Glutamatergic neuron (in vitro differentiated cells): ENCODE measurements around the gene CREG2. TPM values are rescaled to one million over a fixed set of nuclear protein-coding genes. Genes with fewer than 3 reads are reported as not detected.
A peak's percentile ranks its signal among the peaks of the same experiment; 100 is the strongest.

ENCODE experiments used
- DNase-seq: peaks from one replicate; pipeline ENCODE4 v3.0.0; 2022
- H3K27ac Mint-ChIP-seq: one replicate; pipeline ENCODE4 v1.8.0; 2020; ENCODE audit warnings: mild to moderate bottlenecking, mixed read lengths, inconsistent platforms; ENCODE audit not compliant: unreplicated experiment
- H3K27me3 Mint-ChIP-seq: one replicate; pipeline ENCODE4 v1.8.0; 2020; ENCODE audit warnings: mild to moderate bottlenecking, moderate library complexity, mixed read lengths, inconsistent platforms; ENCODE audit not compliant: unreplicated experiment
- H3K36me3 Mint-ChIP-seq: one replicate; pipeline ENCODE4 v1.8.0; 2020; ENCODE audit warnings: mild to moderate bottlenecking, mixed read lengths, inconsistent platforms; ENCODE audit not compliant: unreplicated experiment
- H3K4me1 Mint-ChIP-seq: one replicate; pipeline ENCODE4 v1.8.0; 2020; ENCODE audit warnings: mild to moderate bottlenecking, low read depth, mixed read lengths, inconsistent platforms; ENCODE audit not compliant: unreplicated experiment
- H3K4me3 Mint-ChIP-seq: one replicate; pipeline ENCODE4 v1.8.0; 2020; ENCODE audit warnings: mild to moderate bottlenecking, mixed read lengths, inconsistent platforms; ENCODE audit not compliant: unreplicated experiment
- H3K9me3 Mint-ChIP-seq: one replicate; pipeline ENCODE4 v1.8.0; 2020; ENCODE audit warnings: mild to moderate bottlenecking, moderate library complexity, mixed read lengths, inconsistent platforms; ENCODE audit not compliant: unreplicated experiment
- total RNA-seq: library from RNA; stranded (reverse); fragmentation: NEBNext Ultra II Directional; extraction: Animal tissue kit (Norgen Biotek cat#: 25700); gene quantifications from one replicate; pipeline ENCODE4 v1.2.1, GENCODE V29; 2021; ENCODE audit not compliant: unreplicated experiment
- TF ChIP-seq, protein P1 (sequence below): fragments of 200-600 bp; sonication (generic); IDR thresholded peaks from one replicate; pipeline ENCODE4 v1.5.0; 2021; ENCODE audit not compliant: partially characterized antibody, unreplicated experiment

Gene CREG2
- total RNA-seq, 1 donor from 2014 or later, result 1.3 TPM

DNA sequence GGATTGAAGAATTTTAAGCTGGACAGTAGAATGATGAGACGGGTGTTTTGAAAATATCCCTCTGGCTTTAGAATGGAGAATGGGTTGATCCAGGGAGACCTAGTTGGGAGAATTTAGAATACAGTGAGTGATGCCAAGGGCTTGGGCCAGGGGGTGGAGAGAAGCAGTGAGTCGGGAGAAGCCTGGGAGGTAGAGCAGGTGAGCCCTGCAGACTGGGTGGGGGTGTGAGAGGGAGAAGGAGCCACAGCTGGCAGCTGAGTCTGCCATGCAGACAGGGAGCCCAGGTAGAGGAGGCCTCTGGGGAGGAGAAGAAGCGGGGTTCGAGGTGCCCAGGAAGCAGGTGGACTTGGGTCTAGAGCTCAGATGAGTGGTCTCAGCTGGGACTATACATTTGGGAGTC, 18.2 kb downstream of the CREG2 start:
- Mint-ChIP-seq H3K27ac (no peak overlapping the region), H3K4me1 (no peaks in the 10 kb centered on the region), H3K9me3 (peaks cover 4% of the 10 kb centered on the region), H3K4me3 (no peak overlapping the region), H3K27me3 (peaks cover 5% of the 10 kb centered on the region), H3K36me3 (peaks cover 5% of the 10 kb centered on the region)
- no peak for DNase-seq
- TF ChIP-seq, protein P1, sequence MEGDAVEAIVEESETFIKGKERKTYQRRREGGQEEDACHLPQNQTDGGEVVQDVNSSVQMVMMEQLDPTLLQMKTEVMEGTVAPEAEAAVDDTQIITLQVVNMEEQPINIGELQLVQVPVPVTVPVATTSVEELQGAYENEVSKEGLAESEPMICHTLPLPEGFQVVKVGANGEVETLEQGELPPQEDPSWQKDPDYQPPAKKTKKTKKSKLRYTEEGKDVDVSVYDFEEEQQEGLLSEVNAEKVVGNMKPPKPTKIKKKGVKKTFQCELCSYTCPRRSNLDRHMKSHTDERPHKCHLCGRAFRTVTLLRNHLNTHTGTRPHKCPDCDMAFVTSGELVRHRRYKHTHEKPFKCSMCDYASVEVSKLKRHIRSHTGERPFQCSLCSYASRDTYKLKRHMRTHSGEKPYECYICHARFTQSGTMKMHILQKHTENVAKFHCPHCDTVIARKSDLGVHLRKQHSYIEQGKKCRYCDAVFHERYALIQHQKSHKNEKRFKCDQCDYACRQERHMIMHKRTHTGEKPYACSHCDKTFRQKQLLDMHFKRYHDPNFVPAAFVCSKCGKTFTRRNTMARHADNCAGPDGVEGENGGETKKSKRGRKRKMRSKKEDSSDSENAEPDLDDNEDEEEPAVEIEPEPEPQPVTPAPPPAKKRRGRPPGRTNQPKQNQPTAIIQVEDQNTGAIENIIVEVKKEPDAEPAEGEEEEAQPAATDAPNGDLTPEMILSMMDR, result no peak

DNA sequence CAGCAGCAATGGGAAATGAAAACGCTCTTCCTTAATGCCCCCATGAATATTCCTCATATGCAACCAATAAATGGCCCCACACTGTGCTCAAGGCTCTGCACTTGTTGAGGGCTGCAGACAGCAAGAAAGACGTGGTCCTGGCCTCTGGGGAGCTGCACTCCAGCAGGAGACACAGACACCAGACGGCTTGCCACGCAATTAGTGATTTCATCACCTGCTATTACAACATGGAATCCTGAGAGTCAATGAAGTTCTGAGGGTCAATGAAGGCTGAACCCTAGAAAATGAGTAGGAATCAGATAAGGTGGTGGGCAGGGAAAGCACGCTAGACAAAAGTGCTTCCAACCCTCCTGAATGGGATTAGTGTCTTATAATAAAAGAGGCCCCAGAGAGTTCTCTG, 18.9 kb downstream of the CREG2 start:
- H3K4me1 Mint-ChIP-seq, result no peaks in the 10 kb centered on the region
- H3K9me3 Mint-ChIP-seq, result peaks cover 4% of the 10 kb centered on the region
- peaks cover 5% of the 10 kb centered on the region for H3K27me3 Mint-ChIP-seq
- no peak for DNase-seq
- H3K4me3 Mint-ChIP-seq, result no peak overlapping the region
- peaks cover 5% of the 10 kb centered on the region for H3K36me3 Mint-ChIP-seq
- H3K27ac Mint-ChIP-seq, result peak overlapping the region; percentile 3
- TF ChIP-seq, protein P1, result no peak

DNA sequence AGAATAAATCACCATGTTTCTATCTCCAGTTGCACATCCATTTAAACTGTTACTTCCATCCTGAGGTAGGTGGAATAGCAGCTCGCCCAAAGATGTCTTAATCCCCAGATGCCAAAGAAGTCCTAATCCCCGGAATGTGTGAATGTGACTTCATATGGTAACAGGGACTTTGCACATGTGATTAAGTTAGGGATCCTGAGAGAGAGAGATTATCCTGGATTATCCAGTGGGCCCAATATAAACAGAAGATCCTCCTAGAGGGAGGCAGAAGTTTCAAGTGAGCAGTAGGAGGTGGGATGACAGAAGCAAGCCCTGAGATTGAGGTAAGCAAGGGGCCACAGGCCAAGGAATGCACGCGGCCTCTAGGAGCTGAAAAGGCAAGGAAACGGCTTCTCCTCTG, 19.8 kb downstream of the CREG2 start:
- Mint-ChIP-seq H3K4me3 (no peak overlapping the region), H3K27me3 (peaks cover 5% of the 10 kb centered on the region), H3K4me1 (no peaks in the 10 kb centered on the region), H3K27ac (no peak overlapping the region), H3K36me3 (peaks cover 5% of the 10 kb centered on the region), H3K9me3 (peaks cover 4% of the 10 kb centered on the region)
- no peak for DNase-seq
- TF ChIP-seq, protein P1, result no peak

DNA sequence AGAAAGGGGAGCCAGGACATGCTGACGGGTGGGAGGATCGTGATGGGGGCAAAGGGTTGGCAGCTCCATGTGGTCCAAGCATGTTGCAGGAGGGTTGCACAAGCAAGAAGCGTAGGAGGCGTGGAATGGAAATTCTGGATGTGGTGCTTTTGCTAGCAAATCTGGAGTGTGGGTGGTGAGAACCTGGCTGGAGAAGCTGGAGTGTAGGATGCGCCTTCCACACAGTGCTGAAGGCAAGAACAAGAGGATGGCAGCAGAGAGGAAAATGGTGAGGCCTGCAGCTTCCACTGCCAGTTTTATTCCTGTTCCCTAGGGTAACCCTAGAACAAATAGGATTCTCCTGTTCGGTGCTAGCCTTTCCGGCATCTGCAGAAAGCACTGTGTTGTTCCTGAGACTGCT, 22.4 kb downstream of the CREG2 start:
- TF ChIP-seq, protein P1, result no peak
- no peaks in the 10 kb centered on the region for H3K36me3 Mint-ChIP-seq
- H3K27ac Mint-ChIP-seq, result no peak overlapping the region
- peaks cover 2% of the 10 kb centered on the region for H3K9me3 Mint-ChIP-seq
- H3K4me1 Mint-ChIP-seq, result no peaks in the 10 kb centered on the region
- DNase-seq, result no peak
- H3K4me3 Mint-ChIP-seq, result no peak overlapping the region
- H3K27me3 Mint-ChIP-seq, result peaks cover 5% of the 10 kb centered on the region

DNA sequence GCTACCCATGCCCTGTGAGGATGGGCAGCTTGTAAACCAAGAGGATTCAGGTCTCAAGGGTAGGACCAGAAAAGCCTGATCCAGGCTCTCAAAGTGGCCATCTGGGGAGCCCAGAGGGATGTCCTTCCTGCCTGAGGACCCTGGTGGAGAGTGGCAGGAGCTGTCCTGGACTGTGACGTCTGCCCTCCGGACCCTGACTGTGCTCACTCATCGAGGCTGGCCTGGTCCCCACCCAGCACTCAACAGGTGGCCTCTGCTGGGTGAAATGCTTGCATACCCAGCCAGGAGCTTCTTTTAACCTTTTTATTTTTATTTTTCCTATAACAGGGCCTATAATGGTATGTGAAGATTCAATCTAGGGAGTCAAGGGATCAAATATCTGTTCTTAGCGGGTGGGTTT, 24.5 kb downstream of the CREG2 start:
- Mint-ChIP-seq H3K9me3 (peaks cover 2% of the 10 kb centered on the region), H3K4me1 (no peaks in the 10 kb centered on the region), H3K4me3 (no peak overlapping the region), H3K27ac (no peak overlapping the region), H3K27me3 (peaks cover 5% of the 10 kb centered on the region), H3K36me3 (no peaks in the 10 kb centered on the region)
- TF ChIP-seq, protein P1, result no peak
- no peak for DNase-seq
